Right lobe of liver (tissue), 6 donors: Measurements from ENCODE around the gene CACFD1. TPM values are rescaled to one million over a fixed set of nuclear protein-coding genes. Genes with fewer than 3 reads are reported as not detected.

ENCODE experiments used
- ATAC-seq, 4 donors: fragments of 200-7000 bp; cut with Tn5 transposase; one replicate each; pipeline ENCODE4 v1.9.1; 2020; ENCODE audit warnings: mild to moderate bottlenecking in 4 of 4, moderate library complexity in 4 of 4
- DNase-seq, 3 donors: peaks; one replicate each; pipeline ENCODE4 v3.0.0-alpha.2; 2020
- H3K27ac ChIP-seq, 3 donors: fragments of 200-600 bp; one replicate each; pipeline ENCODE4 v1.8.0; 2022
- H3K27me3 ChIP-seq, 2 donors: fragments of 200-600 bp; one replicate each; pipeline ENCODE4 v1.8.0; 2022
- H3K36me3 ChIP-seq, 4 donors: fragments of 200-600 bp; sonication (generic) in 1 of 4; one replicate each; pipeline versions ENCODE4 v1.5.1 to v1.8.0; 2017 to 2022; ENCODE audit warnings: control low read depth in 1 of 4
- H3K4me1 ChIP-seq, 4 donors: fragments of 200-600 bp; sonication (generic) in 1 of 4; one replicate each; pipeline versions ENCODE4 v1.5.1 to v1.8.0; 2017 to 2022; ENCODE audit warnings: control low read depth in 1 of 4
- H3K4me3 ChIP-seq, 3 donors: fragments of 200-600 bp; one replicate each; pipeline ENCODE4 v1.8.0; 2022
- H3K9me3 ChIP-seq, 4 donors: fragments of 200-600 bp; sonication (generic) in 1 of 4; one replicate each; pipeline versions ENCODE4 v1.5.1 to v1.8.0; 2017 to 2022; ENCODE audit warnings: control low read depth in 1 of 4
- CTCF ChIP-seq, 4 donors: fragments of 200-600 bp in 3 of 4; fragments of 450-650 bp in 1 of 4; IDR thresholded peaks; one replicate each; pipeline versions ENCODE4 v1.5.1 to v1.8.0; 2016 to 2022; ENCODE audit warnings: antibody characterized with exemption in 4 of 4, mild to moderate bottlenecking in 2 of 4
- POLR2A ChIP-seq: fragments of 450-650 bp; IDR thresholded peaks from one replicate; pipeline ENCODE4 v1.6.1; 2017; ENCODE audit warnings: antibody characterized with exemption, mild to moderate bottlenecking
- WGBS: methylation state at CpG from one replicate; pipeline ENCODE4 v1.1.6; 2018; ENCODE audit warnings: low coverage, low lambda C conversion rate; ENCODE audit not compliant: insufficient coverage; ENCODE audit errors: missing lambda C conversion rate; 5-methylcytosine and 5-hydroxymethylcytosine counted together
- intact Hi-C, 2 donors: fragments of 100-400 bp; cut with DNase I; formaldehyde crosslinking; loops; one replicate each; pipeline versions ENCODE4 v1.11.2 to v1.14.1; 2022
- total RNA-seq, 6 experiments: library from RNA; depleted of rRNA in 2 of 6; stranded (reverse); fragments of >200 nt in 2 of 6; fragmentation: NEBNext Ultra II Directional in 3 of 6; extraction: Animal tissue kit (Norgen Biotek cat#: 25700) in 3 of 6; gene quantifications; one replicate each; pipeline versions ENCODE4 v1.1.0 to v1.2.4, GENCODE V29; 2016 to 2023
- donor health status: DM: no; HTN: yes; CAD: no.
- donor health status: DM: no; HTN: no; CAD: no.
- donor health status: DM: no; HTN: no; CAD: no.
- donor health status: DM: no; HTN: yes; CAD: no.
- donor health status: DM: no; HTN: yes; CAD: no.

Gene CACFD1
- total RNA-seq, 6 experiments from 2014 or later = 23.5 to 39.8 (median 32.9) TPM

- no peak for ATAC-seq
- intact Hi-C loops = no loop called here
- Histone ChIP-seq H3K9me3 (no peaks in the 10 kb centered on the region), H3K36me3 (no peaks in the 10 kb centered on the region), H3K27ac (no peak overlapping the region), H3K27me3 (no peaks in the 10 kb centered on the region), H3K4me3 (no peak overlapping the region), H3K4me1 (peaks cover 0 to 5% (median 2%) of the 10 kb centered on the region in 4 donors)
- TF ChIP-seq CTCF (IDR thresholded peaks at IDR 0.05) (no peak), POLR2A (no peak)
- 93% methylated on average over 3 of the region's 15 CpGs for WGBS
- no peak for DNase-seq
These were observed 16.5 kb upstream of the CACFD1 start for GRCh38 chr9:133443248-133443647.

GRCh38 chr9:133443982-133444381, 15.8 kb upstream of the CACFD1 start:
- WGBS = no CpG with 5 or more reads among the region's 8 CpGs

GRCh38 chr9:133445293-133445969, 14.3 kb upstream of the CACFD1 start:
- no peak for TF ChIP-seq POLR2A
- no peak for TF ChIP-seq CTCF (IDR thresholded peaks at IDR 0.05)
- Histone ChIP-seq H3K4me3 (no peak overlapping the region), H3K4me1 (peaks cover 0 to 13% (median 6%) of the 10 kb centered on the region in 4 donors), H3K27me3 (no peaks in the 10 kb centered on the region), H3K9me3 (no peaks in the 10 kb centered on the region), H3K36me3 (no peaks in the 10 kb centered on the region), H3K27ac (no peak overlapping the region)
- intact Hi-C loops = no loop called here
- 38% methylated on average over 1 of the region's 23 CpGs for WGBS
- ATAC-seq (no peak), DNase-seq (no peak)

More at GRCh38 chr9:133443982-133444381, 15.8 kb upstream of the CACFD1 start:
- DNase-seq (no peak), ATAC-seq (no peak)
- intact Hi-C loops = no loop called here
- Histone ChIP-seq H3K36me3 (no peaks in the 10 kb centered on the region), H3K9me3 (no peaks in the 10 kb centered on the region), H3K4me3 (no peak overlapping the region), H3K27me3 (no peaks in the 10 kb centered on the region), H3K4me1 (peaks cover 0 to 12% (median 6%) of the 10 kb centered on the region in 4 donors), H3K27ac (no peak overlapping the region)
- TF ChIP-seq CTCF (IDR thresholded peaks at IDR 0.05) (no peak), POLR2A (no peak)

GRCh38 chr9:133448487-133448972, 11.2 kb upstream of the CACFD1 start:
- Histone ChIP-seq H3K27ac (peak overlapping the region in 2 of 3 donors; percentile 49 to 50), H3K27me3 (no peaks in the 10 kb centered on the region), H3K36me3 (no peaks in the 10 kb centered on the region), H3K4me3 (no peak overlapping the region), H3K4me1 (peaks cover 0 to 13% (median 6%) of the 10 kb centered on the region in 4 donors), H3K9me3 (no peaks in the 10 kb centered on the region)
- 15% methylated on average over 4 of the region's 13 CpGs for WGBS
- peak; percentile 94 to 97 (median 96) for ATAC-seq
- DNase-seq = peak; percentile 81 to 93 (median 91)
- TF ChIP-seq POLR2A (peak; percentile 63), CTCF (IDR thresholded peaks at IDR 0.05) (no peak)
- intact Hi-C loops = no loop called here
